HL-60/S4 (cell line): Measurements from ENCODE around the gene CIBAR2.

Experiments
- in situ Hi-C: fragments of 300-500 bp; cut with MboI; formaldehyde crosslinking; loops from 2 replicates; pipeline ENCODE4 v1.14.3; 2022; ENCODE audit warnings: low sequenced_read_pairs

The CIBAR2 gene

DNA sequence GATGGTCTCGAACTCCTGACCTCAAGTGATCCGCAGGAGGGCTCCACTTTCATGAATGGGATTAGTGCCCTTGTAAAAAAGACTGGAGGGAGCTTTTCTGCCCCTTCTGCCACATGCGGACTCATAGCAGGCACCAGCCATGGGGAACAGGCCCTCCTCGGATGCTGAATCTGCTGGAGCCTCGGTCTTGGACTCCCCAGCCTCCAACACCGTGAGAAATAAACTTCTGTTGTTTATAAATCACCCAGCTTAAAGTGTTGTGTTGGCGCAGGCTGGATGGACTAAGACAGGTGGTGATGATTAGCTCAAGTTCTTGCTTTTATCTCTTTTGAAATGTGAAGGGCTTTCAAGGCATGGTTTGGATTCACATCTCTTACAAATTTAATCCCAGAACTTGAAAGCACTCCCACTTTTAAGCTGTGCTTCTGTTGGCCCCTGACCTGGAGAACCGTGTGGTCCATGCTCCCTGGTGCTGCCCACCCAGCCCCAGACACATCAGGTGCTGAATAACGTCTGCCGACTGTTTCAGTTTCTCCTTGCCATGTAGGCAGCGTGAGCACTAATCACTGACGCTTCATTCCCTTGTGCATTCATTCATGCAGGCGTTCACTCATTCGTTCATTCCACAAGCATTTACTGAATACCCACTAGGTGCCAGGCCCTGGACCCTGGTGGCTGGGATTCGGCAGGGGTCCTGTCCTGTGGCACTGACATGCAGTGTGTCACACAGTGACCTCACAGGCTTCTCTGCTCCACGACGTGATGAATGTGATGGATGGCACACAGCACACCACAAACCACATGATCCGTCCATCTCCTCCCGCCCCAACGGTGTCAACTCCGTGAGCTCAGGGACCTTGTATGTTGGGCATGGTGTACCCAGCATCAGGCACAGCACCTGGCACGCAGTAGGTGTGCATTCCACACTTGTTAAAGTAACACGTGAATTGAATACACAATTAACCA is 8.9 kb downstream of the CIBAR2 start:
- in situ Hi-C loops = no loop called here

DNA sequence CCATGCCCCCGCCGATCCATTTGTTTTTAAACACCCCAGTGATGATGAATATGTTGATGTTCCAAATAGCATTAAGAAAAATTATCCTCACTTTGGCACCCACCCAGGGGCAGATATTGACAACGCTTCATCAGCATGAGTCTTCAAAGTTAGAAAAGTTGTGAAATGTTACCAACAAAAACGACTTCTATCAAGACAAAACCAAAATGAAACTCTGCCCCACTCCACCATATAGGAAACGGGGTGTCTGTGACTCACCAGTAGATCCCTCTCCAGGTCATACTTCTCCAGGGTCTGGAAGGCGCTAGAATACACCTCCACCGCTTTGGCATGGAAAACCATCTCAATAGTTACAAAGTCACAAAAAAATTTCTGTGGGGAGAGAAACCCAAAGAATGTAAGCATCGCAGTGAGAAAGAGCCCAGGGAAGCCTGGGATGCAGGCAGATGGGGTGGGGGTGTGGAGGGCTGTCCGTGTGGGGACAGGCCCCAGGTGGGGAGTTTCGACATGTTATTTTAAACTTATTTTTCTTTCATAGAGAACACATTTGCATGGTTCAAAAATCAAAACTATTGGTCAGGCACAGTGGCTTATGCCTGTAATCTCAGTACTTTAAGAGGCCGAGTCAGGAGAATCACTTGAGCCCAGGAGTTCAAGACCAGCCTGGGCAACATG is 10.2 kb downstream of the CIBAR2 start:
- in situ Hi-C loops = no loop called here

GRCh38 chr16:85100265-85100664 is 12.0 kb downstream of the CIBAR2 start:
- in situ Hi-C loops = no loop called here

- in situ Hi-C loops = no loop called here
Measured at GRCh38 chr16:85098565-85098964, 13.7 kb downstream of the CIBAR2 start.

- in situ Hi-C loops = no loop called here
Measured at GRCh38 chr16:85096921-85097320, 15.4 kb downstream of the CIBAR2 start.

DNA sequence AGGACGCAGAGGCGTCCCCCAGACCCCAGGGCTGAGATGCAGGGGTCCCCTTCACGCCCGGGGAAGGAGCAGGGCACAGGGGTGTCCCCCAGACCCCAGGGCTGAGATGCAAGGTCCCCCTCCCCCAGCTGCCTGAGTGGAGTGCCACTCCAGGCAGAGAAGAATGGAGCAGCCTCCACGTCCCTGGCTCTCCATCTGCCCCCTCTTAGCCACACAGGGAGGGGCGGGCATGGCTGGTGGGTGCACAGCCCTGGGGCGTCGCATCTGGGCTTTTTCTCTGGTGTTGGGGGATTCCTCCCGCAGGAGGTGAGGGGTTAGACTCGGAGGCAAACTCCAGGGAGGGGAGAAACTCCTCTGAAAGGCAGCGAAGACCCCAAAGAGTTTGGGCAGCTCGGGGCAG is 17.5 kb downstream of the CIBAR2 start:
- in situ Hi-C loops = no loop called here

DNA sequence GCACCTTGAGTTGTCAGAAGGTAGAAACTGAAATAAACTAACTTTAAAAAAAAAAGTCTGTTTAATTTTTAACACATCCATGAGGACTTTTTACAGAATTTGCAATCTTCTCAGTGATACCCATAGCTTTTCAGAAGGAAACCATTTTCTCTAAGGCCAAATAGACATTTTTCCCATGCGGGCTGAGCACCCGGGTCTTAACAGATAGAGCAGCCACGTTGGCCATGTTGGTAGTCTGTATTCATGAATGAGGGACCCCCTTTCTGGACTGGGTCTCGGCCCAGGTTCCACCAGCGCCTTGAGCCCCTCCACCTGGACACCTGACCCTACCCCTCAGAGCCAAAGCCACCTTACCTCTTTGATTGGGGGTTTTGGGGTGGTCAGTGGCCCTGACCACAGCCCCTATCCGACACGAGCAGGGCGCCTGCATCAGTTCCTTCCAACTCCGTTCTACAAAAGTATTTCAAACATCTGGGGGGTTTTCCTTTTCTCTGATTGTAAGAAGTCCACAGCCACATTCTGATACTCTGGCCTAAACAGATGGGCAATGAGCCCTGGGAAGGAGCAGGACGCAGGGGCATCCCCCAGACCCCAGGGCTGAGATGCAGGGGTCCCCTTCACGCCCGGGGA is 18.0 kb downstream of the CIBAR2 start:
- in situ Hi-C loops = no loop called here

DNA sequence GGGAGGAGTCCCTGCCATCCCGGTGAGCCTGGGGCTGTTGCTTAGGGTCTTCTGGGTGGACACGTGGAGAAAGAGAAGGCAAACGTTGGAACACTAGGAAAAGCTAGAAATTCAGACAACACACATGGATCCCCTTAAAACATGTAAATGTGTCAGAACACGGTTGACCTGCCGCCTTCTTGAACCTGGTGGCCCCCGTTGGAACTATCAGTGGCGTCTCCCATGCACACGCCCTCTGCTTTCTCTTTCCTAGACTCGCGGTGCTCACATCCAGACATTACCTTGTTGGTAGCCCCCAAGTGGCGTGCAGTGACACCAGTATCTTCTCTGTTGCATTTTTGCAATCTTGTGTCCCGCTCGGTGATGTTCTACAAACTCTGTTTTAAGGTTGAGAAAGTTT is 18.6 kb downstream of the CIBAR2 start:
- in situ Hi-C loops = no loop called here

DNA sequence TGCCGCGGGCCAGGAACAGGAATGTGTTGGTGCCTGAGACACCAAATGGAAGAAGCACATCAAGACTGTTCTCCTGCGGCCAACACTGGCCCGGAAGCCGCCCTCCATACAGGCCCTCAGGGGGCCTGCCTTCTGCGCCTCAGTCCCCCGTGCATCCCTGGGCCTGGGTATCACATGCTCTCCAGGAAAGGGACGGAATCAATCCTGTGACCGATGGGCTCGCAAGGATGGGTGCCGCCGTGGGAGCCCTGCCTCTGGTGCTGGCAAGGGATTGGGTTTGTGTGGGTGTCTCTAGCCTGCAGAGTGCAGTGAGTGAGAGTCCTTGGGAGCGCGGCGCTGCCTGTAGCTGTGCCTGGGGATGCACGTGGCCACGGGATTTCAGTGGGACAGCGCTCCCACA is 19.4 kb downstream of the CIBAR2 start:
- in situ Hi-C loops = no loop called here

DNA sequence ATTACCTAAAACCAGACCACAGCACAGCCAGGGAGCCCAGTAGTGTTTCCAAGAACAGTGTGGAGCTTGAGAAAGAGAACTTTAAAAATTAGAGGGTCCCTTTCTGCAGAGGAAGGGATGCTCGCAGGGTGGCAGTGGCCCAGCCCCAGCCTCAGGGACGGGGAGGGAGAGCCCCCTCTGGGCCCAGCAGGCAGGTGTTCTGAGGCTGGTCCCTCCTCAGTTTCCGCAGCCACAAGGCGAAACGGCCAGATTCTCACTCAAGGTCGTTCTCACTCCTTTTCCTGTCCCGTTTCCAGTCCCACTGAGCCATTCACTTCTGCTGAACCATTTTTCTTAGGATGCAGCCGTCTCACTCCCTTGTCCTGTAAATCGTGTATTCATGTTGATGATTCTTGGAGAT is 20.0 kb downstream of the CIBAR2 start:
- in situ Hi-C loops = no loop called here

DNA sequence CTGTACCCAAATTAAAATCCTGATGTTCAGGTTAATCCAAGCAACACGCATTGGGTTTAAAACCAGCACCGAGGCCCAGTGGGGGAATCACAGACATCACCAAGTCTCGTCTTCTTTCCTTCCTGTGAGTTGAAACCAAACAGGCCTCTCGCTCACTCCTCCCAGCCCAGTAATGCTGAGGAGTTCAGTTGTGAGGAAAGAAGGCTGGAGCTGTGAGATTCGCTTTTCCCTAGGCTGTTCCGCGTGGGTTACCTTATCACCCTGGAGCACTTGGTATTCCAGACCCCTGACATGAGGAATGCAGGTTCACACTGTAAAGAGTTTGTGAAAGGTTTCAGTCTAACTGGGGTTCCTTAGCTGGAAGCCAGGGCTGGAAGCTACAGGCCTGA is 20.8 kb downstream of the CIBAR2 start:
- in situ Hi-C loops = no loop called here

GRCh38 chr16:85090873-85091521 is 21.3 kb downstream of the CIBAR2 start:
- in situ Hi-C loops = no loop called here

DNA sequence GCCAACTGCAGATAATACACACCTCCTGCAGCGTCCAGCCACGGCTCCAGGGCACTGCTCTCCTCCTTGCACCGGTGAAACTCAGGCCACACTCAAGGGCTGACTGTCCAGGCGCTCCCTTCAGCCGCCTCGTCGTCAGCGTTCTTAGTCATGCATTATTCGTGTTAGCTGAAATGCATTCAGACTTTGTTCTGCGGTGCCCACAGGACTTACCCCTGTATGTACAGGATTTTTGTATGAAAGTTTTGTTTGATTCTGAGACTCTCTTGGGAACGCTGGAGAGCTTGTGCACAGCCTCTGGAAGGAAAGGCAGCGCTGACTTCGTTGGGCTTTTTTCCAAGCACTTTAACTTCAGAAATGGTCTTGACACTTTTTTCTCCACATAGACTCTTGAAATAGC is 22.1 kb downstream of the CIBAR2 start:
- in situ Hi-C loops = no loop called here

GRCh38 chr16:85089525-85089924 is 22.7 kb downstream of the CIBAR2 start:
- in situ Hi-C loops = loop anchor here (10.0 kb wide), 1 partner anchor 105 kb away; no protein-coding TSS in a partner anchor

- in situ Hi-C loops = loop anchor here (10.0 kb wide), 1 partner anchor 104 kb away; no protein-coding TSS in a partner anchor
Measured at GRCh38 chr16:85088570-85089199, 23.6 kb downstream of the CIBAR2 start.

DNA sequence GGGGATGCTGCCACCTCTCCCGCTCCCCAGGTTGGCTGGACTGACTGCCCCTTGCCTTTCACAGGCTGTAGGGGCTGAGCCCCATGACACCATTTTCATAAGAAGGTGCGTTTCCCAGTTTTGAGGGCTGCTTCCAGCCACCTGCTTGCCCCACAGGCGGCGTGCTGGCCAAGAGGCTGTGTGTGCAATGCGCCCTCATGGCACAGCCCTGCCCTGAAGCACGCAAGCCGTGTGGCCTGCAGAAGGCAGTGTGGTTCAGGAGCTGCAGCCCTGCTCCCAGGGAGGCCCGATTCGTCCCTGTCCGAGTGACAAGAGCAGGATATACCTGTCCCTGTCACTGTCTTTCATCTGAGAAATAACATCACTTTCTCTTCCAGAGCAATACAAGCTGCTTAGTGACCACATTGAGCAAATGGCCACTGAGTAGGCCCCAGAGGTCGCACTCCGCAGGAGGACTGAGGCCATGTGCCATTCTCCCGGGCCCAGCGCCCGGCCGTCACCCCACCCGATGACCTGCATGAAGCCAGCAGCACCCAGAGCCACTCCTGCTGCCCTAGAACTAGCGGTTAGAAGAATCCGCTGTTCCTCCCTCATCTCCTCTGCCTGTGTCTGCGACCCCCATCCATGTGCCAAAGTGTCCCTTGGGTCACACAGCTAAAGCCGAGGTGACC is 24.2 kb downstream of the CIBAR2 start:
- in situ Hi-C loops = loop anchor here (10.0 kb wide), 1 partner anchor 103 kb away; no protein-coding TSS in a partner anchor

- in situ Hi-C loops = loop anchor here (10.0 kb wide), 1 partner anchor 102 kb away; no protein-coding TSS in a partner anchor
Measured at GRCh38 chr16:85086347-85087291, 25.7 kb downstream of the CIBAR2 start.

GRCh38 chr16:85085721-85086120 is 26.6 kb downstream of the CIBAR2 start:
- in situ Hi-C loops = loop anchor here (10.0 kb wide), 1 partner anchor 101 kb away; no protein-coding TSS in a partner anchor
